ENCODE measurements around the gene CYFIP1.

DNA sequence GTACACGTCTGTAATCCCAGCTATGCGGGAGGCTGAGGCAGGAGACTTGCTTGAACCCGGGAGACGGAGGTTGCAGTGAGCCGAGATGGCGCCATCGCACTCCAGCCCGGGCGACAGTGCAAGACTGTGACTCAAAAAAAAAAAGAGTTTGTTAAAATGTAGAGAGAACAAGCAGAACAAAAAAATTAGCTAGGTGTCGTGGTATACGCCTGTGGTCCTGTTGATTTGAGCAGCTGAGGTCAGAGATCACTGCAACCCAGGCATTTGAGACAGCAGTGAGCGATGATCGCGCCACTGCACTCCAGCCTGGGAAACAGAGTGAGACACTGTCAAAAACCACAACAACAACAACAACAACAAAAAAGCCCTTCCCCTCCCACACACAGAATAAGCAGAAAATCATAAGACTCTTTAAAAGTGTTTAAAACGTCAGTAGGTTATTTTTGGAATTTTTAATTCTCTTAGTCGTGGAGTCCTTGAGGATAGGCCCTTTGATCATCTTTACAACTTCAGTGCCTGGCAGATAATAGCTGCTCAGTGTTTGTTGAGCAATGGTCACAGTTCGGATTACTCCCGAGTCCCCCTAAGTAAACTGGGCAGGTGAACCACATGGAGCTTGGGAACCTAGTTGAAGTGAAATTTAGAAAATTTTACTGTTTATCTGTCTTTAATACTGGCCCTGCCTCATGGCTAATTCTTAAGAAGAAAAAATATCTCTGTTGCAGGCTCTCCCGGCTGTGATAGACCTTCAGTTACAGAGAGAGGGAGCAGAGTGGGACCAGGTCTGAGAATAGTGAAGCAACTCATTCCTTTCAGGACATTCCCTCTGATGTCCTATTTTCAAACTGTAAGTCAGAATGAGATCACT lies 135.5 kb downstream of the CYFIP1 start:
- TF ChIP-seq, protein P1, sequence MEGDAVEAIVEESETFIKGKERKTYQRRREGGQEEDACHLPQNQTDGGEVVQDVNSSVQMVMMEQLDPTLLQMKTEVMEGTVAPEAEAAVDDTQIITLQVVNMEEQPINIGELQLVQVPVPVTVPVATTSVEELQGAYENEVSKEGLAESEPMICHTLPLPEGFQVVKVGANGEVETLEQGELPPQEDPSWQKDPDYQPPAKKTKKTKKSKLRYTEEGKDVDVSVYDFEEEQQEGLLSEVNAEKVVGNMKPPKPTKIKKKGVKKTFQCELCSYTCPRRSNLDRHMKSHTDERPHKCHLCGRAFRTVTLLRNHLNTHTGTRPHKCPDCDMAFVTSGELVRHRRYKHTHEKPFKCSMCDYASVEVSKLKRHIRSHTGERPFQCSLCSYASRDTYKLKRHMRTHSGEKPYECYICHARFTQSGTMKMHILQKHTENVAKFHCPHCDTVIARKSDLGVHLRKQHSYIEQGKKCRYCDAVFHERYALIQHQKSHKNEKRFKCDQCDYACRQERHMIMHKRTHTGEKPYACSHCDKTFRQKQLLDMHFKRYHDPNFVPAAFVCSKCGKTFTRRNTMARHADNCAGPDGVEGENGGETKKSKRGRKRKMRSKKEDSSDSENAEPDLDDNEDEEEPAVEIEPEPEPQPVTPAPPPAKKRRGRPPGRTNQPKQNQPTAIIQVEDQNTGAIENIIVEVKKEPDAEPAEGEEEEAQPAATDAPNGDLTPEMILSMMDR (IDR thresholded peaks at IDR 0.05), result no peak
- TF ChIP-seq POLR2A (IDR thresholded peaks at IDR 0.05; ENCODE audit: low read depth) (no peak), EP300 (IDR thresholded peaks at IDR 0.05) (no peak), POLR2AphosphoS5 (IDR thresholded peaks at IDR 0.05) (no peak)
